ENCODE measurements around the gene CLDN19.
"Not testable (repeated sequence)": the region's sequence is repeated elsewhere in the genome, so short reads cannot be mapped to it uniquely, and the experiment has no call there.

CLDN19 gene

DNA sequence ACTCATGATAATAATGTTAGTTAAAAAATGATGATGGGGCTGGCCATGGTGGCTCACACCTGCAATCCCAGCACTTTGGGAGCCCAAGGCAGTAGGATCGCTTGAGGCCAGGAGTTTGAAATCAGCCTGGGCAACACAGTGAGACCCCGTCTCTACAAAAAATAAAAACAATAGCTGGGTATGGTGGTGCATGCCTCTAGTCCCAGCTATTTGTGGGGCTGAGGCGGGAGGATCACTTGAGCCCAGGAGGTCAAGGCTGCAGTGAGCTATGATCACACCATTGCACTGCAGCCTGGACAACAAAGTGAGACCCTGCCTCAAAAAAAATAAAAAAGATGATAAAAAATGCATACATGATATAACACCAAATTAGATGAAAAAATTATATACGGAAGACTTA is 21.5 kb upstream of the CLDN19 start:
- DNase-seq (ENCODE audit: low read depth): no peak
- no peak for TF ChIP-seq CTCF (conservative IDR thresholded peaks at IDR 0.05; ENCODE audit: low read length)
- no peak overlapping the region for H3K4me3 ChIP-seq (ENCODE audit: low read length)

- no peak for TF ChIP-seq CTCF (conservative IDR thresholded peaks at IDR 0.05; ENCODE audit: low read length)
- no peak for DNase-seq (ENCODE audit: low read depth)
- H3K4me3 ChIP-seq (ENCODE audit: low read length): no peak overlapping the region
Observed at GRCh38 chr1:42759114-42759513, 19.1 kb upstream of the CLDN19 start.

DNA sequence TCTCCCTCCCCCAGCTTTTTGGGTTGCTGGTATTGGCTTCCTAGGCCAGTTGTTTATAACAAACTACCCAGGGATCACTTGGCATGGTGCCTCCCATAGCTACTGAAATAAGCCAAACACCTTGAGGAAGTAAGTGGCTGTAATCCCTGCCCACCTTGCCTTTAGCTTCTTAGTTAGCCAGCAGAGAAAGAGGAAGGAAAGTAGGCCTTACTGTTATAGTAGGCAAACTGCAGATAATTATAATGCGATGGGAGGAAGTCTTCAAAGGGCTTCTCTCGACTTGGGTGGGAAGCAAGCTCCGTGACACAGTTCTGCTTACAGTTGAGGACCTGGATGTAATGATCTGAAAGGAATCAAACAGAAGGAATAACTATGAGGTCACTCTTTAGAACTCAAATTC is 18.6 kb upstream of the CLDN19 start:
- no peak for TF ChIP-seq CTCF (conservative IDR thresholded peaks at IDR 0.05; ENCODE audit: low read length)
- H3K4me3 ChIP-seq (ENCODE audit: low read length): no peak overlapping the region
- no peak for DNase-seq (ENCODE audit: low read depth)

DNA sequence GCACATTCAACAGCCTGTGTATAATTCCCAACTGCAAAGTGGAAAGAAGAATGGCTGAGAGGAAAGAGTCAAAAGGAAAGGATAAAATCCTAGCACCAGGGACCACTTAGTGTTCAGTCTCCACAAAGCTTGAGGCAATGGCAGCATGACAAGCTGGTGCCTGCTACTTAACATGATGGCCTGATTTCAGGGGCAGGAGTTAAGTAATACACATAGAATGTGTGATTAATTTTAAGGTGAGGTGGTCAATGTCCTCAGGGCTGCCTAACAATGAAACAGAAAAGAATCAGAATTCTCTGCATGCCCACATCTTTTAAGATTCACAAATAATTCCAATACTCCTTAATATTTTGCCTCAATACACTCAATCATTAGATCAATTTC is 17.8 kb upstream of the CLDN19 start:
- H3K4me3 ChIP-seq (ENCODE audit: low read length): no peak overlapping the region
- DNase-seq (ENCODE audit: low read depth): no peak
- TF ChIP-seq CTCF (conservative IDR thresholded peaks at IDR 0.05; ENCODE audit: low read length): no peak

GRCh38 chr1:42756956-42757891 is 17.2 kb upstream of the CLDN19 start:
- H3K4me3 ChIP-seq (ENCODE audit: low read length): no peak overlapping the region
- peak; percentile 73 for DNase-seq (ENCODE audit: low read depth)
- TF ChIP-seq CTCF (conservative IDR thresholded peaks at IDR 0.05; ENCODE audit: low read length): peak; percentile 80

DNA sequence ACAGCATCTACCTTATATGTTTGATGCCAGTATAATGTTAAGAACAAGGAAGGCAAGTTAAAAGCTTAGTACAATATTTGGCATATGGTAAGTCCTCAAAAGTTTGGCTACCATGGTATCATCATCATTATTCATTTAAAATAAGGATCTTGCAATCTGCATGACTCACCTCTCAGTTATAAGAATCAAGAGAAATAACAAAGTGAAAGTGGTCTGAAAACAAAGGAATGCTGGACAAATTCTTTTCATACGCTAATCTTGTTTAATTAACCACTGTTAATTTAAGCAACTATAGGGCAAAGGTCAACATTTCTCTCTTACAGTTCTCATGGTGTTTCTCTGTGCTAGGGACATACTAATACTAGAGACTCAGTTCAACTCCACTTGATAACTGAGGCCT is 13.0 kb upstream of the CLDN19 start:
- TF ChIP-seq CTCF (conservative IDR thresholded peaks at IDR 0.05; ENCODE audit: low read length): no peak
- peak; percentile 71 for DNase-seq (ENCODE audit: low read depth)
- no peak overlapping the region for H3K4me3 ChIP-seq (ENCODE audit: low read length)

- no peak for TF ChIP-seq CTCF (conservative IDR thresholded peaks at IDR 0.05; ENCODE audit: low read length)
- DNase-seq (ENCODE audit: low read depth): no peak
- no peak overlapping the region for H3K4me3 ChIP-seq (ENCODE audit: low read length)
Observed at GRCh38 chr1:42752284-42752683, 12.2 kb upstream of the CLDN19 start.

- H3K4me3 ChIP-seq (ENCODE audit: low read length); DNase-seq (ENCODE audit: low read depth): not testable (repeated sequence)
Observed at GRCh38 chr1:42751511-42752070, 11.6 kb upstream of the CLDN19 start.
